PC-9 (cell line): ENCODE results near the gene SHISA4. TPM values are rescaled to one million over a fixed set of nuclear protein-coding genes. Genes with fewer than 3 reads are reported as not detected.

Experiments
- BruUV-seq: library from RNA; stranded (reverse); fragments of 400-500 nt; replicated peaks from 2 replicates; lab custom pipeline; 2021; lab: Mats Ljungman, UMichigan
- CTCF ChIA-PET: fragments of 300-600 bp; sonication (Branson Sonifier 250); formaldehyde crosslinking; loops from one replicate; lab custom pipeline; 2022; ENCODE audit warnings: antibody characterized with exemption; lab: Charles Lee
- POLR2A ChIA-PET: fragments of 300-600 bp; sonication (Branson Sonifier 250); formaldehyde crosslinking; loops from one replicate; lab custom pipeline; 2022; ENCODE audit warnings: antibody characterized with exemption; ENCODE audit not compliant: unreplicated experiment; lab: Charles Lee
- DNase-seq, 2 experiments: peaks; one replicate each; pipeline versions ENCODE4 v3.0.0 to v3.0.0-alpha.2; 2015 to 2022; ENCODE audit warnings: mixed read lengths in 1 of 2
- H2AFZ ChIP-seq: fragments of 200-600 bp; sonication (generic); 2 replicates; pipeline ENCODE4 v1.8.1; 2017; ENCODE audit warnings: antibody characterized with exemption
- H3F3A ChIP-seq: fragments of 200-600 bp; sonication (generic); 2 replicates; pipeline ENCODE4 v1.8.1; 2017; ENCODE audit warnings: antibody characterized with exemption, mild to moderate bottlenecking, low read depth; ENCODE audit not compliant: insufficient read depth
- H3K27ac ChIP-seq: fragments of 200-600 bp; sonication (generic); 2 replicates; pipeline ENCODE4 v1.6.1; 2016; ENCODE audit warnings: mixed run types
- H3K27me3 ChIP-seq: fragments of 200-600 bp; sonication (generic); 2 replicates; pipeline ENCODE4 v1.6.1; 2016; ENCODE audit warnings: low read depth, mixed run types; ENCODE audit not compliant: insufficient read depth
- H3K36me3 ChIP-seq: fragments of 200-600 bp; sonication (generic); 2 replicates; pipeline ENCODE4 v1.6.1; 2016; ENCODE audit warnings: low read depth, mixed run types
- H3K4me1 ChIP-seq: fragments of 200-600 bp; sonication (generic); replicated peaks from 2 replicates; pipeline ENCODE4 v1.6.1; 2016; ENCODE audit warnings: mixed run types; ENCODE audit not compliant: insufficient read depth
- H3K4me2 ChIP-seq: fragments of 200-600 bp; sonication (generic); 2 replicates; pipeline ENCODE4 v1.6.1; 2017; ENCODE audit warnings: mixed run types
- H3K4me3 ChIP-seq: fragments of 200-600 bp; sonication (generic); 2 replicates; pipeline ENCODE4 v1.6.1; 2016; ENCODE audit warnings: mixed run types
- H3K79me2 ChIP-seq: fragments of 200-600 bp; sonication (generic); 2 replicates; pipeline ENCODE4 v1.6.1; 2017; ENCODE audit warnings: low read depth, mixed run types
- H3K9me2 ChIP-seq: fragments of 200-600 bp; sonication (generic); 2 replicates; pipeline ENCODE4 v1.8.1; 2017; ENCODE audit warnings: mild to moderate bottlenecking; ENCODE audit not compliant: insufficient read depth
- H3K9me3 ChIP-seq: fragments of 200-600 bp; sonication (generic); 2 replicates; pipeline ENCODE4 v1.8.1; 2016; ENCODE audit warnings: low read depth; ENCODE audit not compliant: insufficient read depth
- H4K20me1 ChIP-seq: fragments of 200-600 bp; sonication (generic); 2 replicates; pipeline ENCODE4 v1.8.1; 2017; ENCODE audit not compliant: insufficient read depth
- CTCF ChIP-seq: fragments of 200-600 bp; sonication (generic); conservative IDR thresholded peaks from 2 replicates; pipeline ENCODE4 v1.6.1; 2017; ENCODE audit warnings: mixed run types, antibody characterized with exemption, mild to moderate bottlenecking, moderate library complexity
- EZH2 ChIP-seq: fragments of 200-600 bp; sonication (generic); IDR thresholded peaks from 2 replicates; pipeline ENCODE4 v1.8.0; 2017; ENCODE audit warnings: antibody characterized with exemption, low read depth
- intact Hi-C: fragments of 100-400 bp; cut with micrococcal nuclease; formaldehyde crosslinking; loops from one replicate; pipeline ENCODE4 v1.10.0; 2022; ENCODE audit not compliant: unreplicated experiment
- total RNA-seq: library from RNA; stranded (reverse); gene quantifications from 2 replicates; pipeline ENCODE4 v1.2.3, GENCODE V29; 2021

SHISA4 gene
- total RNA-seq, 1 experiment from 2014 or later: 22.4 TPM

- H3K79me2 ChIP-seq: 0 out of 2 replicates have a peak, but pooled peaks cover 4% of the 10 kb centered on the region
- H2AFZ ChIP-seq: no peak overlapping the region
- H3K4me3 ChIP-seq: no peak overlapping the region
- H3K9me2 ChIP-seq: no peaks in the 10 kb centered on the region
- no peaks in the 10 kb centered on the region for H4K20me1 ChIP-seq
- peak; percentile 48 to 68 for DNase-seq
- no peak for TF ChIP-seq CTCF
- TF ChIP-seq EZH2: no peak
- peaks cover 63% of the 10 kb centered on the region for H3K36me3 ChIP-seq
- intact Hi-C loops: no loop called here
- peaks cover 42% of the 10 kb centered on the region for H3F3A ChIP-seq
- ChIA-PET POLR2A (no interaction called here), CTCF (no interaction called here)
- H3K27me3 ChIP-seq: no peaks in the 10 kb centered on the region
- no peaks in the 10 kb centered on the region for H3K9me3 ChIP-seq
- no peak overlapping the region for H3K4me2 ChIP-seq
- no TSS peak for BruUV-seq
- H3K4me1 ChIP-seq: 0 out of 2 replicates have a peak, but pooled peaks cover 6% of the 10 kb centered on the region
- no peak overlapping the region for H3K27ac ChIP-seq
Observed at GRCh38 chr1:201859424-201859823, 29.3 kb upstream of the SHISA4 start.

GRCh38 chr1:201861448-201861847 lies 27.2 kb upstream of the SHISA4 start:
- TF ChIP-seq CTCF (no peak), EZH2 (no peak)
- CTCF ChIA-PET: no interaction called here
- no TSS peak for BruUV-seq

GRCh38 chr1:201870397-201870796 lies 18.3 kb upstream of the SHISA4 start:
- TF ChIP-seq EZH2: no peak
- no peak for TF ChIP-seq CTCF
- intact Hi-C loops: no loop called here
- Histone ChIP-seq H3F3A (peaks cover 4% of the 10 kb centered on the region; the same call in 1 of the 2 replicates), H3K36me3 (peaks cover 44% of the 10 kb centered on the region), H3K4me2 (no peak overlapping the region), H3K79me2 (no peaks in the 10 kb centered on the region), H3K4me1 (no peaks in the 10 kb centered on the region), H3K9me3 (no peaks in the 10 kb centered on the region), H3K9me2 (no peaks in the 10 kb centered on the region), H2AFZ (no peak overlapping the region), H3K27me3 (no peaks in the 10 kb centered on the region), H3K27ac (no peak overlapping the region), H3K4me3 (no peak overlapping the region), H4K20me1 (no peaks in the 10 kb centered on the region)
- POLR2A ChIA-PET: no interaction called here
- BruUV-seq: no TSS peak
- CTCF ChIA-PET: no interaction called here
- DNase-seq: no peak

More at GRCh38 chr1:201861448-201861847, 27.2 kb upstream of the SHISA4 start:
- no peak for DNase-seq
- Histone ChIP-seq H3K4me3 (no peak overlapping the region), H3K36me3 (peaks cover 56% of the 10 kb centered on the region), H3K27me3 (no peaks in the 10 kb centered on the region), H3K27ac (no peak overlapping the region), H3K9me3 (no peaks in the 10 kb centered on the region), H3K79me2 (0 out of 2 replicates have a peak, but pooled peaks cover 4% of the 10 kb centered on the region), H3K4me2 (no peak overlapping the region), H4K20me1 (no peaks in the 10 kb centered on the region), H2AFZ (no peak overlapping the region), H3F3A (peaks cover 42% of the 10 kb centered on the region), H3K4me1 (0 out of 2 replicates have a peak, but pooled peaks cover 6% of the 10 kb centered on the region), H3K9me2 (no peaks in the 10 kb centered on the region)
- POLR2A ChIA-PET: interaction anchor here (0.7 kb wide), 1 partner anchor 19 kb away, joined by 4 read pairs; no protein-coding TSS in a partner anchor
- intact Hi-C loops: no loop called here
